Testis (tissue), 3 donors: Measurements from ENCODE around the gene TOX3. TPM values are rescaled to one million over a fixed set of nuclear protein-coding genes. Genes with fewer than 3 reads are reported as not detected.

Experiments
- DNase-seq: peaks from one replicate; pipeline ENCODE4 v3.0.0-alpha.2; 2019
- H3K27ac ChIP-seq, 2 donors: fragments of 200-600 bp; sonication (generic); one replicate each; pipeline ENCODE4 v1.5.1; 2019
- H3K27me3 ChIP-seq: fragments of 200-600 bp; sonication (generic); one replicate; pipeline ENCODE4 v1.5.1; 2019
- H3K36me3 ChIP-seq: fragments of 200-600 bp; sonication (generic); one replicate; pipeline ENCODE4 v1.5.1; 2017; ENCODE audit warnings: low read depth; ENCODE audit errors: missing control alignments
- H3K4me1 ChIP-seq: fragments of 200-600 bp; sonication (generic); one replicate; pipeline ENCODE4 v1.5.1; 2019
- H3K4me3 ChIP-seq, 2 donors: fragments of 200-600 bp; sonication (generic); one replicate each; pipeline ENCODE4 v1.5.1; 2017 to 2019
- H3K9me3 ChIP-seq: fragments of 200-600 bp; sonication (generic); one replicate; pipeline ENCODE4 v1.5.1; 2017
- POLR2A ChIP-seq: fragments of 450-650 bp; IDR thresholded peaks from one replicate; pipeline ENCODE4 v1.6.1; 2017; ENCODE audit warnings: antibody characterized with exemption, mild to moderate bottlenecking, moderate library complexity
- WGBS, 2 donors: methylation state at CpG; one replicate each; pipeline ENCODE4 v1.1.5; 2018; 5-methylcytosine and 5-hydroxymethylcytosine counted together
- intact Hi-C: fragments of 100-400 bp; cut with DNase I; formaldehyde crosslinking; loops from one replicate; pipeline ENCODE4 v1.15.1; 2023; ENCODE audit warnings: low total_unique reads
- polyA plus RNA-seq: library from polyadenylated mRNA; stranded (reverse); fragments of 350-450 nt; fragmentation: Illumina TruSeq; extraction: RNeasy Lipid Tissue Mini Kit (QIAGEN cat#74804); gene quantifications from one replicate; pipeline ENCODE4 v1.2.3, GENCODE V29; 2014; ENCODE audit warnings: low read depth, low replicate concordance; ENCODE audit not compliant: insufficient read depth
- total RNA-seq, 2 donors: library from RNA; depleted of rRNA; stranded (reverse); fragments of >200 nt; gene quantifications; one replicate each; pipeline ENCODE4 v1.2.3, GENCODE V29; 2016
- TF ChIP-seq, protein P1 (sequence below), 3 experiments: fragments of 450-650 bp in 2 of 3; fragments of 200-600 bp in 1 of 3; sonication (generic) in 1 of 3; IDR thresholded peaks; one replicate each; pipeline ENCODE4 v1.5.1; 2016 to 2019; ENCODE audit warnings: antibody characterized with exemption in 3 of 3, mild to moderate bottlenecking in 2 of 3, moderate library complexity in 1 of 3

The TOX3 gene
- total and polyA plus RNA-seq, 3 donors from 2014 or later, result 0.25 to 1.1 (median 0.87) TPM

DNA sequence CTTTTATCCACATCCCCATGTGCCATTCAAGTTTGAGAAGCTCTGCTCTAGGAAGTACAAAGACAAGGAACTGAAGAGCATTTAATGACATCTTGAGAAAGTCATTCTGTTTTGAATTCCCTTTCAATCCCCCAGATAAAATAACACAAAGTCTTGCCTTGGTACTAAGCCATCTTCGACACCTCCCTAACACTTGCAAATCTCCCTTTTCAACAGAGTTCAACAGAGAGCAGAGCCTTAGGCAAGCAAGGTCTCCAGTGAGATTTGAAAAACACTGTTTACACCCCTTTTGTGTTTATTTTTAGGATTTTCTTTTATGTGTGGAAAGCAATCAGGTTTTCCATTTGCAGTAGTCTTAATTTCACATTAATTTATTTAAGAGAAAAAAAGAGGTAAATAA lies 13.6 kb downstream of the TOX3 start:
- 69 to 73% methylated on average over 1 of the region's 1 CpG for whole genome bisulfite sequencing, 2 donors
- no peaks in the 10 kb centered on the region for H3K27me3 ChIP-seq
- TF ChIP-seq, protein P1, sequence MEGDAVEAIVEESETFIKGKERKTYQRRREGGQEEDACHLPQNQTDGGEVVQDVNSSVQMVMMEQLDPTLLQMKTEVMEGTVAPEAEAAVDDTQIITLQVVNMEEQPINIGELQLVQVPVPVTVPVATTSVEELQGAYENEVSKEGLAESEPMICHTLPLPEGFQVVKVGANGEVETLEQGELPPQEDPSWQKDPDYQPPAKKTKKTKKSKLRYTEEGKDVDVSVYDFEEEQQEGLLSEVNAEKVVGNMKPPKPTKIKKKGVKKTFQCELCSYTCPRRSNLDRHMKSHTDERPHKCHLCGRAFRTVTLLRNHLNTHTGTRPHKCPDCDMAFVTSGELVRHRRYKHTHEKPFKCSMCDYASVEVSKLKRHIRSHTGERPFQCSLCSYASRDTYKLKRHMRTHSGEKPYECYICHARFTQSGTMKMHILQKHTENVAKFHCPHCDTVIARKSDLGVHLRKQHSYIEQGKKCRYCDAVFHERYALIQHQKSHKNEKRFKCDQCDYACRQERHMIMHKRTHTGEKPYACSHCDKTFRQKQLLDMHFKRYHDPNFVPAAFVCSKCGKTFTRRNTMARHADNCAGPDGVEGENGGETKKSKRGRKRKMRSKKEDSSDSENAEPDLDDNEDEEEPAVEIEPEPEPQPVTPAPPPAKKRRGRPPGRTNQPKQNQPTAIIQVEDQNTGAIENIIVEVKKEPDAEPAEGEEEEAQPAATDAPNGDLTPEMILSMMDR (IDR thresholded peaks at IDR 0.05), result no peak
- TF ChIP-seq POLR2A, result no peak
- DNase-seq, result no peak
- no peaks in the 10 kb centered on the region for H3K36me3 ChIP-seq
- H3K4me1 ChIP-seq, result no peaks in the 10 kb centered on the region
- H3K9me3 ChIP-seq, result no peaks in the 10 kb centered on the region
- intact Hi-C loops, result no loop called here
- H3K4me3 ChIP-seq, result no peak overlapping the region
- H3K27ac ChIP-seq, result no peak overlapping the region

DNA sequence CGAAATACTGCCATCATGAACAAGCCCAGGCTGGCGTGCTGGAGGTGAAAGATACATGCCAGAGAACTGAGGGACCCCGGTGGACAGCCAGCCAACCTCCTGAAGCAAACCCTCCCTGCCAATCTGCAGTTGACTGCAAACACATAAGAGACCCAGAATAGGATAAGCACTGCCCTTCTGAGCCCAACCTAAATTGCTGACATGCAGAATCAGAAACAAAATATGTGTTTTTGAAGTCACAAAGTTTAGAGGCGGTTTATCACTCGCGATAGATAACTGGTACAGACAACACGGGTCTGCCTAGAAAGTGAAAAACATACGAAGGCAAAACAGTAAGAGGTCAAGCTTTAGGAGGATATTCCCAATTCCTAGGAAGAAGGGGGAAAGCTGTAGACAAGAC lies 14.6 kb downstream of the TOX3 start:
- TF ChIP-seq, protein P1 (IDR thresholded peaks at IDR 0.05), result no peak
- TF ChIP-seq POLR2A, result no peak
- 87 to 88% methylated on average over 7 to 8 of the region's 8 CpGs for WGBS, 2 donors
- H3K9me3 ChIP-seq, result no peaks in the 10 kb centered on the region
- no peak overlapping the region for H3K4me3 ChIP-seq
- H3K27ac ChIP-seq, result no peak overlapping the region
- no peak for DNase-seq
- H3K27me3 ChIP-seq, result no peaks in the 10 kb centered on the region
- intact Hi-C loops, result no loop called here
- no peaks in the 10 kb centered on the region for H3K36me3 ChIP-seq
- no peaks in the 10 kb centered on the region for H3K4me1 ChIP-seq

DNA sequence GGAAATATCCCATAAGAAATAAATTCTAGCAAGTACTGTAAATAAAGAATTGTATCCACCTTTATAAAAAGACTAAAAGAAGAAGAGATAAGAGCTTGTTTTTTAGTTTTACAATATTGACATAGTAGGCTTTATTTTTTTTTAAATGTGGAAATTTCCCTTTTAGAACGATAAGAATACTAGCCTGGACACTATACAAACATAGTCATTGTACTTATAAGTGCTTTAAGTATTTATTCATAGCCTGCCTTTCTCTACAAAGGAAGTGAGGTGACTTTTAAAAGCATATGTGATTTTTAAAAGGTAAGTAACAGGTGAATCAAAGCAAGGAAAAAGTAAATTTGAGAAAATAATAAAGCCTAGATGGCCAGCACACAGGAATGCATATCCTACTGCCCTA lies 17.7 kb downstream of the TOX3 start:
- TF ChIP-seq, protein P1 (IDR thresholded peaks at IDR 0.05), result no peak
- TF ChIP-seq POLR2A, result no peak
- intact Hi-C loops, result no loop called here
- Histone ChIP-seq H3K36me3 (no peaks in the 10 kb centered on the region), H3K9me3 (no peaks in the 10 kb centered on the region), H3K27ac (no peak overlapping the region), H3K4me1 (no peaks in the 10 kb centered on the region), H3K4me3 (no peak overlapping the region), H3K27me3 (no peaks in the 10 kb centered on the region)
- no peak for DNase-seq
- 90 to 92% methylated on average over 1 of the region's 1 CpG for WGBS, 2 donors

DNA sequence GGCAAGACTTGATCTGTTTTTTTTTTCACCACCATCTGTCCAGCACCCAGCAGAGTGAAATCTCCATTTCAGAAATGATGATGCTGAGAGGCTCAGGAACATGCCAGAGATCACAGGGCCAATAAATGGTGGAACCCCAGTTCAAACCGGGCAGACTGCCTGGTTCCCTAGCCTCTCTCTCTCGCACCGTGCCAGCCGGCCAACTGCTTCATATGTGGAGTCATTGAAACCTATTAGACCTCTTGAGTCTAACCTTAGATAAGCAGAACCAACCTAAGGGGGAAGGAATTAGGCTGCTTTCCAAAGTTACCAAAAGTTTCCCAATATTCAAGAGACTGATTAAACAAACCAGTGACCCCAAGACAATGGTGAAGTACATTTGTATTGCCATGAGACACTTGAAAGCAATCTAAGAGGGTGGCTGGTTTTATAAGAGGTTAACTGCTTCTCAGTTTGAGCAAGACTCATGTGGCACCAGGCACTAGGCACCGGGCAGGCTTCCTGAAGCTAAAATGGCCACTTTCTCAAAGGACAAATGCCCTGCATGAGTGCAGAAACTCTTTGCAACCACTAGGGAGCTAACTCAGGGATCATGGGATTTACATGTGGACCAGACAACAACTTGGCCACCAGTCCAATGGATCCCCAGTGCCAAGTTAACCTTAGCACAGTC lies 18.4 kb downstream of the TOX3 start:
- 92 to 94% methylated on average over 5 of the region's 5 CpGs for WGBS, 2 donors
- Histone ChIP-seq H3K4me3 (no peak overlapping the region), H3K4me1 (no peaks in the 10 kb centered on the region), H3K27ac (no peak overlapping the region), H3K27me3 (no peaks in the 10 kb centered on the region), H3K36me3 (no peaks in the 10 kb centered on the region), H3K9me3 (no peaks in the 10 kb centered on the region)
- intact Hi-C loops, result no loop called here
- no peak for TF ChIP-seq POLR2A
- TF ChIP-seq, protein P1 (IDR thresholded peaks at IDR 0.05), result no peak
- DNase-seq, result no peak

DNA sequence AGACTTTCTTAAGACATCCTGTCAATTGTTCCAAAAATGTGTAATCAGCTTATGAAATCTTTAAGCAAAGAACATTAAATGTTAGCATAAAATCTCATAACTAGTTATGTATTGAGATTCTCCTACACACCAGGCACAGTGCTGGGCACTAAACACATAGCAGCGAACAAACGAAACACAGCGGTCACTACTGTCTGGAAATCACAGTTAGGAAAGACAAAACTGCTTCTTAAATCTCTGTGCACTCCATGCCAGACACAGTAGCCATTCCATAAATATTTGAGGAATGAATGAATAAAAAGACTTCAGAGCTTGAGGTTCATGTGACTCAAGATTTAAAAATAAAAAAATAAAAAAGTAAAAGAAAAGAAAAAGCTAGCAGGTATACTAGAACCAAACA lies 20.1 kb downstream of the TOX3 start:
- intact Hi-C loops, result no loop called here

More for the DNA sequence above, 20.1 kb downstream of the TOX3 start:
- Histone ChIP-seq H3K9me3 (no peaks in the 10 kb centered on the region), H3K27ac (no peak overlapping the region), H3K4me1 (no peaks in the 10 kb centered on the region), H3K36me3 (no peaks in the 10 kb centered on the region), H3K4me3 (no peak overlapping the region), H3K27me3 (no peaks in the 10 kb centered on the region)
- DNase-seq, result no peak
- TF ChIP-seq POLR2A, result no peak
- TF ChIP-seq, protein P1 (IDR thresholded peaks at IDR 0.05), result no peak
- 87 to 96% methylated on average over 3 of the region's 3 CpGs for WGBS, 2 donors
